HG02759 (cell line): Measurements from ENCODE around the gene PRDX5.

Experiments used
- ATAC-seq: cut with Tn5 transposase; IDR thresholded peaks from one replicate; pipeline ENCODE4 v1.9.1; 2021; ENCODE audit warnings: mild to moderate bottlenecking, moderate library complexity; ENCODE audit not compliant: unreplicated experiment

The PRDX5 gene

GRCh38 chr11:64359712-64360445 is 42.0 kb downstream of the PRDX5 start:
- ATAC-seq: no peak

- ATAC-seq: no peak
Measured at GRCh38 chr11:64360448-64360921, 42.6 kb downstream of the PRDX5 start.

GRCh38 chr11:64361659-64362058 is 43.7 kb downstream of the PRDX5 start:
- no peak for ATAC-seq

GRCh38 chr11:64362339-64362738 is 44.4 kb downstream of the PRDX5 start:
- no peak for ATAC-seq

- no peak for ATAC-seq
Measured at GRCh38 chr11:64364435-64364834, 46.5 kb downstream of the PRDX5 start.

GRCh38 chr11:64364911-64365310 is 47.0 kb downstream of the PRDX5 start:
- no peak for ATAC-seq

GRCh38 chr11:64366751-64367150 is 48.8 kb downstream of the PRDX5 start:
- ATAC-seq: no peak

- ATAC-seq: no peak
Measured at GRCh38 chr11:64367931-64368672, 50.2 kb downstream of the PRDX5 start.

GRCh38 chr11:64368673-64369074 is 50.8 kb downstream of the PRDX5 start:
- no peak for ATAC-seq

GRCh38 chr11:64369440-64370421 is 51.8 kb downstream of the PRDX5 start:
- ATAC-seq: no peak

GRCh38 chr11:64371201-64371600 is 53.3 kb downstream of the PRDX5 start:
- no peak for ATAC-seq
